Mesendoderm (in vitro differentiated cells): ENCODE data around the gene QSOX1.

Experiments used
- DNase-seq: peaks from one replicate; pipeline ENCODE4 v3.0.0; 2013
- H2AK5ac ChIP-seq: 2 replicates; pipeline ENCODE4 v1.6.1; 2013; ENCODE audit warnings: low read length, inconsistent platforms
- H2BK120ac ChIP-seq: 2 replicates; pipeline ENCODE4 v1.6.1; 2013; ENCODE audit warnings: low read depth, mild to moderate bottlenecking, low read length, moderate library complexity, mixed read lengths
- H2BK15ac ChIP-seq: replicated peaks from 2 replicates; pipeline ENCODE4 v1.6.1; 2013; ENCODE audit warnings: low read depth, mild to moderate bottlenecking, moderate library complexity
- H2BK5ac ChIP-seq: 2 replicates; pipeline ENCODE4 v1.6.1; 2013; ENCODE audit warnings: low read length, inconsistent platforms
- H3K18ac ChIP-seq: 2 replicates; pipeline ENCODE4 v1.6.1; 2013; ENCODE audit warnings: mild to moderate bottlenecking, low read length, mixed read lengths
- H3K23ac ChIP-seq: one replicate; pipeline ENCODE4 v1.6.1; 2013; ENCODE audit warnings: low read length
- H3K27ac ChIP-seq: 2 replicates; pipeline ENCODE4 v1.5.1; 2013; ENCODE audit warnings: low read depth, mild to moderate bottlenecking, inconsistent platforms, low read length, moderate library complexity
- H3K27me3 ChIP-seq: 2 replicates; pipeline ENCODE4 v1.6.1; 2013; ENCODE audit warnings: low read length, control low read depth, mild to moderate bottlenecking, inconsistent platforms; ENCODE audit not compliant: insufficient read depth, poor library complexity
- H3K36me3 ChIP-seq: 2 replicates; pipeline ENCODE4 v1.6.1; 2013; ENCODE audit warnings: low read length, inconsistent platforms; ENCODE audit not compliant: control insufficient read depth, insufficient read depth
- H3K4ac ChIP-seq: one replicate; pipeline ENCODE4 v1.6.1; 2013; ENCODE audit warnings: low read depth, mild to moderate bottlenecking, low read length, moderate library complexity
- H3K4me1 ChIP-seq: 2 replicates; pipeline ENCODE4 v1.6.1; 2013; ENCODE audit warnings: low read depth, low read length, inconsistent platforms; ENCODE audit not compliant: control insufficient read depth
- H3K4me2 ChIP-seq: 2 replicates; pipeline ENCODE4 v1.6.1; 2013; ENCODE audit warnings: low read length
- H3K4me3 ChIP-seq: 2 replicates; pipeline ENCODE4 v1.5.1; 2013; ENCODE audit warnings: mild to moderate bottlenecking, low read length
- H3K56ac ChIP-seq: one replicate; pipeline ENCODE4 v1.6.1; 2013; ENCODE audit warnings: low read length
- H3K79me1 ChIP-seq: 2 replicates; pipeline ENCODE4 v1.6.1; 2013; ENCODE audit warnings: low read length, inconsistent platforms
- H3K79me2 ChIP-seq: 2 replicates; pipeline ENCODE4 v1.6.1; 2013; ENCODE audit warnings: mild to moderate bottlenecking, low read length; ENCODE audit not compliant: control insufficient read depth, insufficient read depth
- H3K9ac ChIP-seq: 2 replicates; pipeline ENCODE4 v1.6.1; 2013; ENCODE audit warnings: low read length, inconsistent platforms
- H4K5ac ChIP-seq: one replicate; pipeline ENCODE4 v1.6.1; 2013; ENCODE audit warnings: low read length
- H4K8ac ChIP-seq: one replicate; pipeline ENCODE4 v1.6.1; 2013; ENCODE audit warnings: low read depth, mild to moderate bottlenecking, control low read depth, low read length, moderate library complexity
- WGBS: extraction: QIAGEN DNeasy Blood & Tissue Kit; methylation state at CpG from one replicate; pipeline ENCODE4 v1.1.7; 2013; ENCODE audit warnings: low lambda C conversion rate, missing lambda C conversion rate; ENCODE audit not compliant: insufficient coverage; ENCODE audit errors: extremely low coverage; 5-methylcytosine and 5-hydroxymethylcytosine counted together

The QSOX1 gene

DNA sequence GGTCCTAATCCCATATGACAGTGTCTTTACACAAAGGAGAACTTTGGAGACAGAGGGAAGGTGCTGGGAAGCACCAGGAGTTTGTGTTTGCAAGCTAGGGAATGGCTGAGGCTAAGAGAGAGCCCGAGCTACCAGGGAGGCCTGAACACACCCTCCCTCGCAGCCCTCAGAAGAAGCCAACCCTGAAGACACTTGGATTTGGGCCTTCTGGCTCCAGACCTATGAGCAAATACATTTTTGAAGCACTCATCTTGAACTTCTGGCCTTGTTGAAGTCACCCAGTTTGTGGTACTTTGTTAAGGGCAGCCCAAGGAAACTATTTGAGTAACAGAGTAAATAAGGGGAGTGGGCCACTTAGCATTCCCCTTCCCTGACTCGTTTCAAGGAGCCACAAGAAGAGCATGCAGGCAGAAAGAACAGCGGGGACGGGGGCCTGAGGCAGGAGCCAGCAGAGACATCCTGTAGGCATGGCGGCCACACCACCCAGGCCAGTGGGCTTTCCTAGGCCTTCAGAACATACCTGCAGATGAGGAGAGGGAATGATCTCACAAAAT is 13.2 kb upstream of the QSOX1 start:
- Histone ChIP-seq H2BK15ac (no peak overlapping the region), H3K79me1 (no peaks in the 10 kb centered on the region), H3K23ac (no peak overlapping the region), H3K4me3 (no peak overlapping the region), H2AK5ac (no peak overlapping the region), H2BK5ac (no peak overlapping the region), H3K79me2 (no peaks in the 10 kb centered on the region), H3K4ac (no peak overlapping the region), H3K18ac (no peak overlapping the region), H3K36me3 (no peaks in the 10 kb centered on the region), H3K4me2 (no peak overlapping the region), H4K5ac (no peak overlapping the region), H3K9ac (no peak overlapping the region), H3K27ac (no peak overlapping the region), H2BK120ac (no peak overlapping the region), H3K4me1 (no peaks in the 10 kb centered on the region), H3K56ac (no peak overlapping the region), H3K27me3 (no peaks in the 10 kb centered on the region), H4K8ac (no peak overlapping the region)
- no CpG with 5 or more reads among the region's 6 CpGs for WGBS
- DNase-seq = no peak

DNA sequence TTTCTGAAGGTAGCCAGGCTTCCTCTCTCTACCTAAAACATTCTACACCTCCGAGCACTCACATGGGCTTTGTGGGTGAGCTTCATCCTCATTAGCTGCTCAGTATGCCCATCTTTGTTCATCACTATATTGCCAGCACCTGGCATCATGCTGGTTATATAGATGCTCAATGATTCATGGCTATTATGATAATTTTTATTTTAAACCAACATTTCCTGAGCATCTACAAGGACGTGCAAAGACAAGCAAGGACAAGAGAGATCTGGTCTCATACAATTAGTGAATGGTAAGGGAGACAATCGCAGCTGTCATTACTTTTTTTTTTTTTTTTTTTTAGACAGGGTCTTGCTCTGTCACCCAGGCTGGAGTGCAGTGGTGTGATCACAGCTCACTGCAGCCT is 11.3 kb upstream of the QSOX1 start:
- no peak for DNase-seq
- H3K18ac ChIP-seq = no peak overlapping the region
- no peaks in the 10 kb centered on the region for H3K36me3 ChIP-seq
- no peak overlapping the region for H3K56ac ChIP-seq
- no peak overlapping the region for H4K5ac ChIP-seq
- no peak overlapping the region for H3K4me2 ChIP-seq
- no peak overlapping the region for H3K27ac ChIP-seq
- H2BK15ac ChIP-seq = no peak overlapping the region
- H2AK5ac ChIP-seq = no peak overlapping the region
- no peak overlapping the region for H4K8ac ChIP-seq
- H3K4ac ChIP-seq = no peak overlapping the region
- no peak overlapping the region for H3K23ac ChIP-seq
- H3K4me3 ChIP-seq = no peak overlapping the region
- no peak overlapping the region for H3K9ac ChIP-seq
- H2BK5ac ChIP-seq = no peak overlapping the region
- WGBS = no CpG with 5 or more reads among the region's 3 CpGs
- H3K79me1 ChIP-seq = no peaks in the 10 kb centered on the region
- no peak overlapping the region for H2BK120ac ChIP-seq
- H3K79me2 ChIP-seq = no peaks in the 10 kb centered on the region
- H3K4me1 ChIP-seq = no peaks in the 10 kb centered on the region
- no peaks in the 10 kb centered on the region for H3K27me3 ChIP-seq

DNA sequence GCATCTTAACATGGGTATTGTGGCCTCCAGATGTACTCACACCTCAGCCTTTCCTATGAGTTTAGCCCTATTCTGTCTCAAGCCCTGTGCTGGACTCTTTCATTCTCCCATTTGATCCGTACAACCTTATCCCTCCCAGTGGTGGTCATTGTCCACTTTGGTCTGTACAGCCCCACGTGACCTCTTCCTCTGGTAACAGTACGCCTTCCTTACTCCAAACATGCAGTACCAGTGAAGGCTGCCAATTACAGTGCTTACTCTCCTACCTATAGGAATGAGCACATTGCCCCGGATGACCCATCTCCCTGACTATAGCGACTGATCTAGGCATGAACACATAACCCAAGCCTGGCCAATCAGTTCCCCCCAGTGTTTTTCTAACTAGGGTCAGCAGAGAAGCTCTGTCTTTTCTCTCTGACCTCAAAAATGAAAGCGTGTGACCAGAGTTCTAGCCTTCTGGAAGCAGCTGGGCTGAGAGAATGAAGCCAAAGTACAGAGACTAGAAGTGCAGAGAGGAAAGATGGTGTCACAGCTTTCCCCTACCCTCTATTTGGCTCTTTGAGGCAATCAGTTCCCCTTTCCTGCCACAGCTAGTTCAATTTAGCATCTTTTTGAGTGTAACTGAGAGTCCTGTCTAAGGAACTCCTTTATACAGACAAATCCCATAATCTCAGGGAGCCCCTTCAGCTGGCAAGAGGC is 9.9 kb upstream of the QSOX1 start:
- Histone ChIP-seq H2BK5ac (no peak overlapping the region), H4K8ac (no peak overlapping the region), H3K9ac (no peak overlapping the region), H3K4me3 (no peak overlapping the region), H2BK15ac (no peak overlapping the region), H3K79me2 (no peaks in the 10 kb centered on the region), H3K36me3 (no peaks in the 10 kb centered on the region), H3K4me2 (no peak overlapping the region), H3K4ac (no peak overlapping the region), H3K27me3 (no peaks in the 10 kb centered on the region), H3K56ac (no peak overlapping the region), H3K23ac (no peak overlapping the region), H3K4me1 (no peaks in the 10 kb centered on the region), H2AK5ac (no peak overlapping the region), H3K79me1 (no peaks in the 10 kb centered on the region), H2BK120ac (no peak overlapping the region), H3K27ac (no peak overlapping the region), H3K18ac (no peak overlapping the region), H4K5ac (no peak overlapping the region)
- DNase-seq = no peak
- no CpG with 5 or more reads among the region's 6 CpGs for WGBS

DNA sequence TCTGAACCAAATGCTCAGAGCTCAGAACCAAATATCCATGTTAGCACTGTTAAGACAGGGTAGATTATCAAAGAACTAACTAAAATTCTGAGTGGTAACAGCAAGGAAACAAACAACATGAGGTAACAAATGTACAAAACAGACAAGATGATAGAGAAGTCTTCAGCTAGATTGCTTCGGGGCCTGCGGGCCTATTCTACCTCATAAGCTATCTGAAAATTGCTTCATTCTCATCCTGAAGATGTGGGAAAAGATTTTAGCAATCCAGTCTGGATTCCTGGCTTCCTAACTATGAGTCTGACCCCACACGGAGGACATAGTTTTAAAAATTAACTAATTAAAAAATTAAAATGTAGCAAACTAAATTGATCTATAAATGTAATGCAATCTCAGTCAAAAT is 9.2 kb upstream of the QSOX1 start:
- H2BK5ac ChIP-seq = no peak overlapping the region
- H3K18ac ChIP-seq = no peak overlapping the region

DNA sequence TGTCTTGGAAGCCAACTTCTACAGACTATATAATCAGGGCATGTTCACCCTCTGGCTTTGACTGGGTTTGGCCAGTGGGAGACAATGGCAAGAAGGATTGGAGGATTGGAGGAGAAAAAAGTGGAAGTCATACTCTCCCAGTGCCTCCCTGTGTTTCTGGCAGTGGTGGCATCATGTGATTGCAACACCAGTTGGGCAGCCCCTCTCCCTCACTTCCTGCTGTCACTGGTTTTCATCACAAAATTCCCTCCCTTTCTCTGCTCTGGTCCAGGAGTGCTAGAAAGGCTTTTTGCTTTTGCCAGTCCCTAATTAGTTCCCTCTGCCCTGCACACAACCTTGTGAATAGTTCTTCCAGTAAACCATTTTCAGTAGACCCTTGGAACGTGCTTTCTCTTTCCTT is 3.7 kb upstream of the QSOX1 start:
- Histone ChIP-seq H2BK5ac (no peak overlapping the region), H3K4me1 (no peaks in the 10 kb centered on the region), H3K27ac (no peak overlapping the region), H2AK5ac (no peak overlapping the region), H3K4me2 (no peak overlapping the region), H2BK15ac (no peak overlapping the region), H3K23ac (no peak overlapping the region), H3K36me3 (no peaks in the 10 kb centered on the region), H4K5ac (no peak overlapping the region), H3K18ac (no peak overlapping the region), H3K4me3 (no peak overlapping the region), H3K27me3 (no peaks in the 10 kb centered on the region), H3K79me2 (no peaks in the 10 kb centered on the region), H4K8ac (no peak overlapping the region), H3K79me1 (no peaks in the 10 kb centered on the region), H2BK120ac (no peak overlapping the region), H3K4ac (no peak overlapping the region), H3K56ac (no peak overlapping the region), H3K9ac (no peak overlapping the region)
- DNase-seq = no peak
- no CpG with 5 or more reads among the region's 1 CpG for WGBS

More for the DNA sequence above, 9.2 kb upstream of the QSOX1 start:
- Histone ChIP-seq H3K9ac (no peak overlapping the region), H4K8ac (no peak overlapping the region), H3K36me3 (no peaks in the 10 kb centered on the region), H3K4ac (no peak overlapping the region), H3K79me1 (no peaks in the 10 kb centered on the region), H3K4me1 (no peaks in the 10 kb centered on the region), H2AK5ac (no peak overlapping the region), H3K4me2 (no peak overlapping the region), H3K4me3 (no peak overlapping the region), H3K27me3 (no peaks in the 10 kb centered on the region), H3K79me2 (no peaks in the 10 kb centered on the region), H2BK120ac (no peak overlapping the region), H4K5ac (no peak overlapping the region), H3K23ac (no peak overlapping the region), H3K27ac (no peak overlapping the region), H3K56ac (no peak overlapping the region), H2BK15ac (no peak overlapping the region)
- no CpG with 5 or more reads among the region's 3 CpGs for WGBS
- no peak for DNase-seq

DNA sequence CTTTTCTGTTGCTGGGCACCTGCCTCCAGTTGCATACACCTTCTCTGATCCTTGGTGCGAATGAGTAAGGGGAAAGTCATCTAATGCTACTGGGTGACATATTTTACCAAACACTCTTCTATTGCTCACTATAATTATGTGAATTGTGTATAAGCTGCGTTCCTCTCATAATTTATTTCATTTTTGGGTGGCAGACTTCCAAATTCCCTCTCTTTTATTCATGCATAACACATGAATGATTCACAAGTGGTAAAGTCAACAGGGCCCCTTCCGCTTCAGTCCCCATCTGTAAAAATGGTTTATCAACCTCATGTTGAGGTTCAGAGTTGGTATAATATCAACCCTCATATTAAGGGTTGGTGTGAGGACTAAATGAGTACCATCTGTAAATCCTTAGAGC is 3.2 kb upstream of the QSOX1 start:
- Histone ChIP-seq H3K23ac (no peak overlapping the region), H3K27ac (no peak overlapping the region), H3K9ac (no peak overlapping the region), H3K4me2 (no peak overlapping the region), H2BK15ac (no peak overlapping the region), H2AK5ac (no peak overlapping the region), H4K8ac (no peak overlapping the region), H3K56ac (no peak overlapping the region), H3K4ac (no peak overlapping the region), H3K79me1 (no peaks in the 10 kb centered on the region), H3K36me3 (no peaks in the 10 kb centered on the region), H3K4me3 (no peak overlapping the region), H3K27me3 (no peaks in the 10 kb centered on the region), H4K5ac (no peak overlapping the region), H3K4me1 (no peaks in the 10 kb centered on the region), H2BK120ac (no peak overlapping the region), H3K79me2 (no peaks in the 10 kb centered on the region), H3K18ac (no peak overlapping the region), H2BK5ac (no peak overlapping the region)
- no CpG with 5 or more reads among the region's 3 CpGs for WGBS
- DNase-seq = no peak
